HEK293 (cell line): Measurements from ENCODE around the gene MAPRE2.

Source experiments
- CTCF ChIA-PET: fragments of 350-600 bp; formaldehyde crosslinking; extraction: SDS; loops from one replicate; lab custom pipeline; 2021; ENCODE audit warnings: antibody characterized with exemption; lab: Yijun Ruan, JAX
- POLR2A ChIA-PET: fragments of 300-600 bp; formaldehyde crosslinking; extraction: SDS; loops from one replicate; lab custom pipeline; 2020; ENCODE audit warnings: antibody characterized with exemption, inconsistent platforms; lab: Yijun Ruan, JAX
- H3K27ac ChIP-seq: fragments of 200-500 bp; sonication (Bioruptor generic); 2 replicates; pipeline ENCODE4 v1.5.1; 2014; ENCODE audit warnings: low read depth, low read length, control low read depth, inconsistent platforms; ENCODE audit errors: extremely low read depth
- H3K36me3 ChIP-seq, 2 experiments: fragments of 200-500 bp in 1 of 2; sonication (Bioruptor generic) in 1 of 2; 1 replicate in 1 of 2; 2 replicates in 1 of 2; pipeline ENCODE4 v1.5.1; 2014 to 2017; ENCODE audit warnings: inconsistent platforms in 2 of 2, low read length in 2 of 2; ENCODE audit not compliant: control insufficient read depth in 2 of 2, insufficient read depth in 1 of 2
- H3K4me1 ChIP-seq: fragments of 200-500 bp; sonication (Bioruptor generic); 2 replicates; pipeline ENCODE4 v1.5.1; 2014; ENCODE audit warnings: mild to moderate bottlenecking, low read length, inconsistent platforms; ENCODE audit not compliant: control insufficient read depth, insufficient read depth
- H3K4me3 ChIP-seq: 2 replicates; pipeline ENCODE4 v1.5.1; 2011; ENCODE audit warnings: low read depth, mild to moderate bottlenecking, control low read depth, low read length, moderate library complexity
- H3K9me3 ChIP-seq: fragments of 200-500 bp; sonication (Bioruptor generic); 2 replicates; pipeline ENCODE4 v1.5.1; 2014; ENCODE audit warnings: low read depth, low read length, inconsistent platforms; ENCODE audit not compliant: control insufficient read depth, insufficient read depth
- ATF2 ChIP-seq: fragments of 450-650 bp; formaldehyde crosslinking; IDR thresholded peaks from 2 replicates; pipeline ENCODE4 v1.5.1; 2016; ENCODE audit warnings: missing biosample characterization, missing genetic modification characterization, low read depth
- FEZF1 ChIP-seq: fragments of 450-650 bp; formaldehyde crosslinking; IDR thresholded peaks from 2 replicates; pipeline ENCODE4 v1.5.1; 2016; ENCODE audit warnings: missing biosample characterization, missing genetic modification characterization
- KLF7 ChIP-seq: fragments of 450-650 bp; formaldehyde crosslinking; IDR thresholded peaks from 2 replicates; pipeline ENCODE4 v1.5.1; 2016; ENCODE audit warnings: missing biosample characterization, missing genetic modification characterization, borderline replicate concordance
- OVOL3 ChIP-seq: fragments of 450-650 bp; formaldehyde crosslinking; IDR thresholded peaks from 2 replicates; pipeline ENCODE4 v1.5.1; 2016; ENCODE audit warnings: missing biosample characterization, missing genetic modification characterization
- SCRT2 ChIP-seq: fragments of 450-650 bp; formaldehyde crosslinking; IDR thresholded peaks from 2 replicates; pipeline ENCODE4 v1.5.1; 2016; ENCODE audit warnings: missing biosample characterization, missing genetic modification characterization
- ZNF10 ChIP-seq: fragments of 450-650 bp; formaldehyde crosslinking; IDR thresholded peaks from 2 replicates; pipeline ENCODE4 v1.5.1; 2017; ENCODE audit warnings: missing biosample characterization, missing genetic modification characterization
- ZNF16 ChIP-seq: fragments of 450-650 bp; formaldehyde crosslinking; IDR thresholded peaks from 2 replicates; pipeline ENCODE4 v1.5.1; 2016; ENCODE audit warnings: low read depth, missing biosample characterization, missing genetic modification characterization
- ZNF23 ChIP-seq: fragments of 450-650 bp; formaldehyde crosslinking; IDR thresholded peaks from 2 replicates; pipeline ENCODE4 v1.5.1; 2016; ENCODE audit warnings: missing biosample characterization, missing genetic modification characterization, borderline replicate concordance
- ZNF398 ChIP-seq: fragments of 450-650 bp; formaldehyde crosslinking; IDR thresholded peaks from 2 replicates; pipeline ENCODE4 v1.5.1; 2017; ENCODE audit warnings: missing biosample characterization, missing genetic modification characterization
- ZNF530 ChIP-seq: fragments of 450-650 bp; formaldehyde crosslinking; IDR thresholded peaks from 2 replicates; pipeline ENCODE4 v1.5.1; 2016; ENCODE audit warnings: low read depth, missing biosample characterization, missing genetic modification characterization
- ZNF549 ChIP-seq: fragments of 450-650 bp; IDR thresholded peaks from 2 replicates; pipeline ENCODE4 v1.5.1; 2018; ENCODE audit warnings: missing biosample characterization, missing genetic modification characterization, mild to moderate bottlenecking, inconsistent platforms, moderate library complexity
- ZNF747 ChIP-seq: fragments of 450-650 bp; formaldehyde crosslinking; IDR thresholded peaks from 2 replicates; pipeline ENCODE4 v1.5.1; 2016; ENCODE audit warnings: missing biosample characterization, missing genetic modification characterization
- ZNF791 ChIP-seq: fragments of 450-650 bp; formaldehyde crosslinking; IDR thresholded peaks from 2 replicates; pipeline ENCODE4 v1.5.1; 2016; ENCODE audit warnings: missing biosample characterization, missing genetic modification characterization
- ZSCAN5A ChIP-seq: fragments of 450-650 bp; formaldehyde crosslinking; IDR thresholded peaks from 2 replicates; pipeline ENCODE4 v1.5.1; 2016; ENCODE audit warnings: missing biosample characterization, missing genetic modification characterization

The MAPRE2 gene

GRCh38 chr18:35127201-35127600, 86.0 kb downstream of the MAPRE2 start:
- peaks cover 0 to 37% of the 10 kb centered on the region in 2 experiments; a peak in 1 of 3 replicates for H3K36me3 ChIP-seq
- ChIA-PET POLR2A (no interaction called here), CTCF (interaction anchor here (0.6 to 1.5 kb wide), 13 partner anchors 10 to 709 kb away, joined by 3 to 14 read pairs (median 4); no protein-coding TSS in a partner anchor)
- no peak overlapping the region for H3K27ac ChIP-seq
- H3K4me1 ChIP-seq = no peaks in the 10 kb centered on the region
- no peak overlapping the region for H3K4me3 ChIP-seq
- TF ChIP-seq FEZF1 (tag by site-specific recombination) (no peak), ZNF398 (tag by site-specific recombination) (no peak)
- H3K9me3 ChIP-seq = no peaks in the 10 kb centered on the region

GRCh38 chr18:35128675-35129074, 87.5 kb downstream of the MAPRE2 start:
- H3K4me3 ChIP-seq = no peak overlapping the region
- TF ChIP-seq KLF7 (tag by site-specific recombination) (no peak), ATF2 (tag by site-specific recombination) (no peak), ZNF791 (tag by site-specific recombination) (no peak), ZNF549 (tag by site-specific recombination) (no peak), ZNF747 (tag by site-specific recombination) (no peak), ZNF23 (tag by site-specific recombination) (no peak)
- H3K27ac ChIP-seq = no peak overlapping the region
- ChIA-PET POLR2A (no interaction called here), CTCF (no interaction called here)
- no peaks in the 10 kb centered on the region for H3K9me3 ChIP-seq
- H3K4me1 ChIP-seq = no peaks in the 10 kb centered on the region
- H3K36me3 ChIP-seq = peaks cover 0 to 49% of the 10 kb centered on the region in 2 experiments; a peak in 1 of 3 replicates

- ChIA-PET CTCF (interaction anchor here (0.9 kb wide), 1 partner anchor 11 kb away, joined by 5 read pairs; no protein-coding TSS in a partner anchor), POLR2A (no interaction called here)
- Histone ChIP-seq H3K4me1 (no peaks in the 10 kb centered on the region), H3K9me3 (no peaks in the 10 kb centered on the region), H3K4me3 (no peak overlapping the region), H3K27ac (no peak overlapping the region), H3K36me3 (peaks cover 0 to 65% of the 10 kb centered on the region in 2 experiments; a peak in 1 of 3 replicates)
- TF ChIP-seq ZNF530 (tag by site-specific recombination) (no peak), SCRT2 (tag by site-specific recombination) (no peak), ZNF10 (tag by site-specific recombination) (no peak), OVOL3 (tag by site-specific recombination) (no peak), ZNF16 (tag by site-specific recombination) (no peak), ZSCAN5A (no peak)
Observed at GRCh38 chr18:35130236-35130635, 89.0 kb downstream of the MAPRE2 start.
